Left lung (tissue), 10 donors: ENCODE measurements around the gene SOWAHD. TPM values are rescaled to one million over a fixed set of nuclear protein-coding genes. Genes with fewer than 3 reads are reported as not detected.
A peak's percentile ranks its signal among the peaks of the same experiment; 100 is the strongest.
"Not testable (repeated sequence)": the region's sequence is repeated elsewhere in the genome, so short reads cannot be mapped to it uniquely, and the experiment has no call there.

ENCODE experiments used
- ATAC-seq: fragments of 200-7000 bp; cut with Tn5 transposase; one replicate; pipeline ENCODE4 v1.9.1; 2020; ENCODE audit warnings: moderate library complexity
- DNase-seq, 4 donors: peaks; one replicate each; pipeline ENCODE4 v3.0.0-alpha.2; 2013 to 2020
- H3K27ac ChIP-seq, 2 donors: fragments of 200-600 bp; sonication (generic) in 1 of 2; one replicate each; pipeline versions ENCODE4 v1.5.0 to v1.8.0; 2020 to 2021
- H3K27me3 ChIP-seq, 2 donors: fragments of 200-600 bp; sonication (generic) in 1 of 2; one replicate each; pipeline versions ENCODE4 v1.5.0 to v1.8.0; 2020 to 2021
- H3K36me3 ChIP-seq, 2 donors: fragments of 200-600 bp; sonication (generic) in 1 of 2; one replicate each; pipeline versions ENCODE4 v1.5.0 to v1.8.0; 2020 to 2021
- H3K4me1 ChIP-seq, 2 donors: fragments of 200-600 bp; one replicate each; pipeline ENCODE4 v1.8.0; 2021
- H3K4me3 ChIP-seq, 2 donors: fragments of 200-600 bp; sonication (generic) in 1 of 2; one replicate each; pipeline versions ENCODE4 v1.5.0 to v1.8.0; 2020 to 2021; ENCODE audit warnings: mild to moderate bottlenecking in 1 of 2
- H3K9me3 ChIP-seq, 2 donors: fragments of 200-600 bp; sonication (generic) in 1 of 2; one replicate each; pipeline versions ENCODE4 v1.5.0 to v1.8.0; 2020 to 2021
- intact Hi-C, 2 donors: fragments of 100-400 bp; cut with DNase I; formaldehyde crosslinking; loops; one replicate each; pipeline versions ENCODE4 v1.11.2 to v1.14.2; 2022
- polyA plus RNA-seq, 6 donors: library from polyadenylated mRNA; unstranded; fragments of 120-200 nt; gene quantifications; one replicate each; pipeline ENCODE4 v1.2.1, GENCODE V29; 2013; ENCODE audit not compliant: insufficient read length in 6 of 6
- total RNA-seq, 2 donors: library from RNA; stranded (reverse); fragmentation: NEBNext Ultra II Directional; extraction: Animal tissue kit (Norgen Biotek cat#: 25700); gene quantifications; one replicate each; pipeline ENCODE4 v1.2.1, GENCODE V29; 2021
- TF ChIP-seq, protein P1 (sequence below), 2 donors: fragments of 200-600 bp; sonication (generic) in 1 of 2; IDR thresholded peaks; one replicate each; pipeline versions ENCODE4 v1.5.0 to v1.8.0; 2021; ENCODE audit warnings: antibody characterized with exemption in 2 of 2
- donor health status: DM: no; HTN: yes; CAD: no.
- donor health status: DM: no; HTN: no; CAD: no.

SOWAHD gene
- total and polyA plus RNA-seq, 8 donors, result 0.34 to 4.2 (median 0.64) TPM

- TF ChIP-seq, protein P1, sequence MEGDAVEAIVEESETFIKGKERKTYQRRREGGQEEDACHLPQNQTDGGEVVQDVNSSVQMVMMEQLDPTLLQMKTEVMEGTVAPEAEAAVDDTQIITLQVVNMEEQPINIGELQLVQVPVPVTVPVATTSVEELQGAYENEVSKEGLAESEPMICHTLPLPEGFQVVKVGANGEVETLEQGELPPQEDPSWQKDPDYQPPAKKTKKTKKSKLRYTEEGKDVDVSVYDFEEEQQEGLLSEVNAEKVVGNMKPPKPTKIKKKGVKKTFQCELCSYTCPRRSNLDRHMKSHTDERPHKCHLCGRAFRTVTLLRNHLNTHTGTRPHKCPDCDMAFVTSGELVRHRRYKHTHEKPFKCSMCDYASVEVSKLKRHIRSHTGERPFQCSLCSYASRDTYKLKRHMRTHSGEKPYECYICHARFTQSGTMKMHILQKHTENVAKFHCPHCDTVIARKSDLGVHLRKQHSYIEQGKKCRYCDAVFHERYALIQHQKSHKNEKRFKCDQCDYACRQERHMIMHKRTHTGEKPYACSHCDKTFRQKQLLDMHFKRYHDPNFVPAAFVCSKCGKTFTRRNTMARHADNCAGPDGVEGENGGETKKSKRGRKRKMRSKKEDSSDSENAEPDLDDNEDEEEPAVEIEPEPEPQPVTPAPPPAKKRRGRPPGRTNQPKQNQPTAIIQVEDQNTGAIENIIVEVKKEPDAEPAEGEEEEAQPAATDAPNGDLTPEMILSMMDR (IDR thresholded peaks at IDR 0.05), result no peak
- no peak for DNase-seq
- no peak overlapping the region for H3K27ac ChIP-seq
- H3K4me1 ChIP-seq, result no peaks in the 10 kb centered on the region
- no peak overlapping the region for H3K4me3 ChIP-seq
- ATAC-seq, result no peak
- no peaks in the 10 kb centered on the region for H3K9me3 ChIP-seq
- intact Hi-C loops, result no loop called here
- no peaks in the 10 kb centered on the region for H3K36me3 ChIP-seq
- peaks cover 0 to 9% of the 10 kb centered on the region in 2 donors for H3K27me3 ChIP-seq
Measured at GRCh38 chrX:119763836-119764387, 5.5 kb downstream of the SOWAHD start.

- H3K27me3 ChIP-seq, DNase-seq, ATAC-seq, H3K4me1 ChIP-seq, H3K36me3 ChIP-seq, intact Hi-C loops, H3K9me3 ChIP-seq, H3K4me3 ChIP-seq, H3K27ac ChIP-seq: not testable (repeated sequence)
Measured at GRCh38 chrX:119768436-119768835, 10.0 kb downstream of the SOWAHD start.

DNA sequence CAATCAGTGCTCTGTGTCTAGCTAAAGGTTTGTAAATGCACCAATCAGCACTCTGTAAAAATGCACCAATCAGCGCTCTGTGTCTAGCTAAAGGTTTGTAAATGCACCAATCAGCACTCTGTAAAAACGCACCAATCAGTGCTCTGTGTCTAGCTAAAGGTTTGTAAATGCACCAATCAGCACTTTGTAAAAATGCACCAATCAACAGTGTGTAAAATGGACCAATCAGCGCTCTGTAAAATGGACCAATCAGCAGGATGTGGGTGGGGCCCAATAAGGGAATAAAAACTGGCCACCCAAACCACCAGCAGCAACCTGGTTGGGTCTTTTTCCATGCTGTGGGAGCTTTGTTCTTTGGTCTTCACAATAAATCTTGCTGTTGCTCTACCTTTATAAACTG is 11.0 kb downstream of the SOWAHD start:
- H3K27me3 ChIP-seq, ATAC-seq, H3K4me1 ChIP-seq, intact Hi-C loops, H3K36me3 ChIP-seq, DNase-seq, H3K4me3 ChIP-seq, H3K27ac ChIP-seq, H3K9me3 ChIP-seq: not testable (repeated sequence)

GRCh38 chrX:119775517-119776238 is 17.3 kb downstream of the SOWAHD start:
- Histone ChIP-seq H3K27ac (peak overlapping the region in 1 of 2 donors; percentile 63), H3K9me3 (no peaks in the 10 kb centered on the region), H3K27me3 (no peaks in the 10 kb centered on the region), H3K4me3 (no peak overlapping the region), H3K36me3 (peaks cover 0 to under 1% of the 10 kb centered on the region in 2 donors), H3K4me1 (peaks cover 0 to 5% of the 10 kb centered on the region in 2 donors)
- peak; percentile 50 for ATAC-seq
- no peak for DNase-seq
- TF ChIP-seq, protein P1 (IDR thresholded peaks at IDR 0.05), result no peak
- intact Hi-C loops, result no loop called here

DNA sequence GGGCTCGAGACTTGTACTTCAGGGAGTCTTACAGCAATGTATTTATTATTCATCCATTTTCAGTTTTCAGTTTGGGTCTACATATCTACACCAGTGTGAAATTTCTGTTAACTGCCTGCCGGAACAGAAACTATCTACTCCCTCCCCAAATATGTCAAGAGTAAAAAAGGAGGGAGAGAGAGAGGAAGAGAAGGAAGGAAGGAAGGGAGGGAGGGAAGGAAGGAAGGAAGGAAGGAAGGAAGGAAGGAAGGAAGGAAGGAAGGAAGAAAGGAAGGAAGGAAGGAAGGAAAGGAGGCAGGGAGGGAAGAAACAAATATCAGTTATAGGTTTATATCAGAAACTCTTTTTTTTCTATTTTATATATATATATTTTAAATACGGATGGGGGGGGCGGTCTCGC is 20.4 kb downstream of the SOWAHD start:
- Histone ChIP-seq H3K27ac (no peak overlapping the region), H3K4me1 (peaks cover 0 to 9% of the 10 kb centered on the region in 2 donors), H3K9me3 (no peaks in the 10 kb centered on the region), H3K27me3 (no peaks in the 10 kb centered on the region), H3K36me3 (peaks cover 0 to 8% of the 10 kb centered on the region in 2 donors), H3K4me3 (no peak overlapping the region)
- DNase-seq (no peak), ATAC-seq (no peak)
- TF ChIP-seq, protein P1 (IDR thresholded peaks at IDR 0.05), result no peak
- intact Hi-C loops, result no loop called here

DNA sequence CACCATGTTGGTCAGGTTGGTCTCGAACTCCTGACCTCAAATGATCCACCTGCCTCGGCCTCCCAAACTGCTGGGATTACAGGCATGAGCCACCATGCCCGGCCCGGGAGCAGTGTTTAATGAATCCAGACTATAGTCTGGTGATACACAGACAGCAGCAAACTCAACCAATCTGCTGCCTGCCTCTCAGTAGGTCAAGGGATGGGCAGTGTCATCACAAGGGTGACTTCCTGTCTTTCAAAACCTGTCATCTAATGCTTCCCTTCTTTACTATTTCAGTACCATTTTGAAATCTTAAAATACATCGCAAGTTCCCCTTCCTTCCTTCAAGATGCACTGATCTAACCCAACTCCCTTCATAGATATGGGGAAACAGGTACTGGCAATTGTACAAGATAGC is 24.6 kb downstream of the SOWAHD start:
- intact Hi-C loops, result no loop called here
- Histone ChIP-seq H3K36me3 (peaks cover 0 to 35% of the 10 kb centered on the region in 2 donors), H3K27ac (peak overlapping the region in 1 of 2 donors; percentile 77), H3K27me3 (no peaks in the 10 kb centered on the region), H3K4me1 (peaks cover 0 to 18% of the 10 kb centered on the region in 2 donors), H3K9me3 (no peaks in the 10 kb centered on the region), H3K4me3 (no peak overlapping the region)
- TF ChIP-seq, protein P1 (IDR thresholded peaks at IDR 0.05), result no peak
- DNase-seq (peak in 1 of 4 donors; percentile 42), ATAC-seq (peak; percentile 37)
